ENCODE measurements around the gene BTN2A1. TPM values are rescaled to one million over a fixed set of nuclear protein-coding genes. Genes with fewer than 3 reads are reported as not detected.

The BTN2A1 gene
- total RNA-seq, 6 experiments from 2014 or later, result 3.6 to 8.3 (median 5.2) TPM

- Histone ChIP-seq H3K27me3 (no peaks in the 10 kb centered on the region), H3K36me3 (no peaks in the 10 kb centered on the region), H3K4me1 (no peaks in the 10 kb centered on the region), H3K27ac (no peak overlapping the region), H3K4me3 (no peak overlapping the region), H3K9me3 (no peaks in the 10 kb centered on the region)
- WGBS (ENCODE audit: insufficient coverage, low coverage, low lambda C conversion rate, missing lambda C conversion rate), result 77% methylated on average over 2 of the region's 2 CpGs
- peak in 1 of 4 donors; percentile 35 for ATAC-seq
- intact Hi-C loops (cut with DNase I), result no loop called here
- DNase-seq, result no peak
- TF ChIP-seq CTCF (IDR thresholded peaks at IDR 0.05) (no peak), POLR2A (IDR thresholded peaks at IDR 0.05) (no peak)
These were observed 35.5 kb downstream of the BTN2A1 start for GRCh38 chr6:26493258-26493657.

- DNase-seq (no peak), ATAC-seq (no peak)
- Histone ChIP-seq H3K36me3 (no peaks in the 10 kb centered on the region), H3K4me1 (no peaks in the 10 kb centered on the region), H3K9me3 (no peaks in the 10 kb centered on the region), H3K27me3 (no peaks in the 10 kb centered on the region), H3K4me3 (no peak overlapping the region), H3K27ac (no peak overlapping the region)
- TF ChIP-seq CTCF (IDR thresholded peaks at IDR 0.05), result no peak
- no peak for TF ChIP-seq POLR2A (IDR thresholded peaks at IDR 0.05)
- 69% methylated on average over 3 of the region's 3 CpGs for WGBS (ENCODE audit: insufficient coverage, low coverage, low lambda C conversion rate, missing lambda C conversion rate)
- intact Hi-C loops (cut with DNase I), result no loop called here
These were observed 36.4 kb downstream of the BTN2A1 start for GRCh38 chr6:26494117-26494516.

- no peaks in the 10 kb centered on the region for H3K4me1 ChIP-seq
- TF ChIP-seq POLR2A (IDR thresholded peaks at IDR 0.05) (no peak), CTCF (IDR thresholded peaks at IDR 0.05) (no peak)
- DNase-seq (no peak), ATAC-seq (no peak)
- no peaks in the 10 kb centered on the region for H3K9me3 ChIP-seq
- 38% methylated on average over 1 of the region's 1 CpG for WGBS (ENCODE audit: insufficient coverage, low coverage, low lambda C conversion rate, missing lambda C conversion rate)
- no peak overlapping the region for H3K27ac ChIP-seq
- no peaks in the 10 kb centered on the region for H3K36me3 ChIP-seq
- no peaks in the 10 kb centered on the region for H3K27me3 ChIP-seq
- intact Hi-C loops (cut with DNase I), result no loop called here
- H3K4me3 ChIP-seq, result no peak overlapping the region
These were observed 37.5 kb downstream of the BTN2A1 start for GRCh38 chr6:26495281-26495680.

- no peak for TF ChIP-seq POLR2A (IDR thresholded peaks at IDR 0.05)
- H3K27me3 ChIP-seq, result peaks cover 0 to 16% of the 10 kb centered on the region in 2 donors
- H3K27ac ChIP-seq, result no peak overlapping the region
- H3K36me3 ChIP-seq, result no peaks in the 10 kb centered on the region
- no peak for ATAC-seq
- no peaks in the 10 kb centered on the region for H3K9me3 ChIP-seq
- no peak for DNase-seq
- H3K4me3 ChIP-seq, result no peak overlapping the region
- intact Hi-C loops (cut with DNase I), result no loop called here
- H3K4me1 ChIP-seq, result peaks cover 0 to 5% (median 0%) of the 10 kb centered on the region in 4 donors
- 47% methylated on average over 3 of the region's 4 CpGs for WGBS (ENCODE audit: insufficient coverage, low coverage, low lambda C conversion rate, missing lambda C conversion rate)
These were observed 39.9 kb downstream of the BTN2A1 start for GRCh38 chr6:26497610-26498009.

- WGBS (ENCODE audit: insufficient coverage, low coverage, low lambda C conversion rate, missing lambda C conversion rate), result 44% methylated on average over 2 of the region's 2 CpGs
- TF ChIP-seq POLR2A (IDR thresholded peaks at IDR 0.05) (no peak), CTCF (IDR thresholded peaks at IDR 0.05) (no peak)
- H3K36me3 ChIP-seq, result no peaks in the 10 kb centered on the region
- intact Hi-C loops (cut with DNase I), result no loop called here
- no peak for ATAC-seq
- peaks cover 0 to 16% of the 10 kb centered on the region in 2 donors for H3K27me3 ChIP-seq
- no peak for DNase-seq
- H3K4me1 ChIP-seq, result peaks cover 0 to 5% (median 0%) of the 10 kb centered on the region in 4 donors
- H3K4me3 ChIP-seq, result no peak within 1 kb of the TSS
- no peaks in the 10 kb centered on the region for H3K9me3 ChIP-seq
- no peak within 1 kb of the TSS for H3K27ac ChIP-seq
These were observed 42.3 kb downstream of the BTN2A1 start, which contains the start of gene BTN1A1 for GRCh38 chr6:26500102-26500501. Gene BTN1A1 (plus strand): TSS chr6:26500303. CDS start chr6:26501287, 984 bp downstream.
